Prostate gland (tissue), 2 donors: ENCODE data around the gene TMEM184A. TPM values are rescaled to one million over a fixed set of nuclear protein-coding genes. Genes with fewer than 3 reads are reported as not detected.

Experiments
- DNase-seq: peaks from one replicate; pipeline ENCODE4 v3.0.0-alpha.2; 2019; ENCODE audit warnings: low spot score
- H3K27ac ChIP-seq, 2 donors: fragments of 200-600 bp; sonication (generic); 2 replicates each; pipeline ENCODE4 v1.5.1; 2017 to 2019
- H3K27me3 ChIP-seq: fragments of 200-600 bp; sonication (generic); replicated peaks from 2 replicates; pipeline ENCODE4 v1.5.1; 2019; ENCODE audit not compliant: insufficient read depth
- H3K36me3 ChIP-seq, 2 donors: fragments of 200-600 bp; sonication (generic); 1 replicate in 1 of 2; 2 replicates in 1 of 2; pipeline versions ENCODE4 v1.5.1 to v1.8.1; 2017 to 2019
- H3K4me1 ChIP-seq: fragments of 200-600 bp; sonication (generic); replicated peaks from 2 replicates; pipeline ENCODE4 v1.5.1; 2019
- H3K4me3 ChIP-seq, 2 donors: fragments of 200-600 bp; sonication (generic); 2 replicates each; pipeline ENCODE4 v1.5.1; 2017 to 2019
- H3K9me3 ChIP-seq: fragments of 200-600 bp; sonication (generic); 2 replicates; pipeline ENCODE4 v1.5.1; 2017
- POLR2A ChIP-seq: fragments of 450-650 bp; IDR thresholded peaks from one replicate; pipeline ENCODE4 v1.6.1; 2016; ENCODE audit warnings: antibody characterized with exemption, mild to moderate bottlenecking
- POLR2AphosphoS5 ChIP-seq: sonication (generic); formaldehyde crosslinking; IDR thresholded peaks from one replicate; pipeline ENCODE4 v1.6.1; 2017; ENCODE audit warnings: antibody characterized with exemption
- WGBS: methylation state at CpG from one replicate; pipeline ENCODE4 v1.1.5; 2018; 5-methylcytosine and 5-hydroxymethylcytosine counted together
- intact Hi-C: fragments of 100-400 bp; cut with DNase I; formaldehyde crosslinking; loops from one replicate; pipeline ENCODE4 v1.14.2; 2022
- total RNA-seq, 2 donors: library from RNA; depleted of rRNA; stranded (reverse); fragments of >200 nt; gene quantifications; one replicate each; pipeline ENCODE4 v1.1.0, GENCODE V29; 2016
- TF ChIP-seq, protein P1 (sequence below), 4 experiments: fragments of 200-600 bp in 2 of 4; fragments of 450-650 bp in 2 of 4; sonication (generic) in 2 of 4; IDR thresholded peaks; 1 replicate in 3 of 4; 2 replicates in 1 of 4; pipeline ENCODE4 v1.5.1; 2016 to 2019; ENCODE audit warnings: antibody characterized with exemption in 4 of 4, mild to moderate bottlenecking in 2 of 4, moderate library complexity in 2 of 4

Gene TMEM184A
- total RNA-seq, 2 donors from 2014 or later = 15.4 to 59.2 TPM

DNA sequence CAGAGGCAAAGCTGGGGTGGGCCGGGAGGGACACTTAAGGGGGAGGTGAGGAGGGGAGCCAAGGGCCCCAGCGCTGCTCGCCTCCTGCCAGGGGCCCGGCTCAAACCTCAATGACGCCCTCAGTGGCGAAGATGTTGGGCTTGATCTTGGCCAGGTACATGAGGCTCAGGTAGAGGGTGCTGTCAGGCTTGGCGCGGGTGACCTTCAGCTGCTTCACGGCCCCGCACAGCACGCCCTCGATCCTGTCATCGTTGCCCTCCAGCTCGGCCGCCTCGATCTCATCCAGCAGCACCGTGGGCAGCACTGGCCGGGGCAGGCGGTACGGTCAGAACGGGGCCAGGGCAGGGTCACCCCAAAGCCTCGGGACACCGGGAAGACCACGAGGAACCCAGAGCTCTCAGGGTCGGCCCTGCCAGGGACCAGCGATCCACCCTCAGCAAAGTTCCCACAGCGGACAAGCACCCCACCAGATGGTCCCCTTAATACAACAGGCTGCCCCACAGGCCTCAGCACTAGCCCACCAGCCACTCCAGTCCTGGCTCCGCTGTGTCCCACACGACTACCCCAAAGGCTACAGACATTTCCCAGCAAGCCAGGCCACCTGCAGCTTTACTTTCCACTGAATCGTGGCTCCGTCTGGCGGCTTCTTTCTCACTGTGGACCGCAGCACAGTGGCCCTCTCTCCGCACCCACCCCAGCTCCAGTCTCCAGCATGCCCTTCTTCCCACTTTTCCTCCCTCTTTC, 55.8 kb downstream of the TMEM184A start:
- WGBS = 94% methylated on average over 34 of the region's 34 CpGs
- H3K9me3 ChIP-seq = no peaks in the 10 kb centered on the region
- H3K27ac ChIP-seq = no peak overlapping the region
- peaks cover 6 to 20% of the 10 kb centered on the region in 2 donors for H3K36me3 ChIP-seq
- intact Hi-C loops = loop anchor here (5.0 kb wide), 1 partner anchor 52 kb away; no protein-coding TSS in a partner anchor
- no peak overlapping the region for H3K4me3 ChIP-seq
- H3K27me3 ChIP-seq = no peaks in the 10 kb centered on the region
- H3K4me1 ChIP-seq = peaks cover 8% of the 10 kb centered on the region
- TF ChIP-seq POLR2AphosphoS5 (no peak), POLR2A (no peak)
- TF ChIP-seq, protein P1, sequence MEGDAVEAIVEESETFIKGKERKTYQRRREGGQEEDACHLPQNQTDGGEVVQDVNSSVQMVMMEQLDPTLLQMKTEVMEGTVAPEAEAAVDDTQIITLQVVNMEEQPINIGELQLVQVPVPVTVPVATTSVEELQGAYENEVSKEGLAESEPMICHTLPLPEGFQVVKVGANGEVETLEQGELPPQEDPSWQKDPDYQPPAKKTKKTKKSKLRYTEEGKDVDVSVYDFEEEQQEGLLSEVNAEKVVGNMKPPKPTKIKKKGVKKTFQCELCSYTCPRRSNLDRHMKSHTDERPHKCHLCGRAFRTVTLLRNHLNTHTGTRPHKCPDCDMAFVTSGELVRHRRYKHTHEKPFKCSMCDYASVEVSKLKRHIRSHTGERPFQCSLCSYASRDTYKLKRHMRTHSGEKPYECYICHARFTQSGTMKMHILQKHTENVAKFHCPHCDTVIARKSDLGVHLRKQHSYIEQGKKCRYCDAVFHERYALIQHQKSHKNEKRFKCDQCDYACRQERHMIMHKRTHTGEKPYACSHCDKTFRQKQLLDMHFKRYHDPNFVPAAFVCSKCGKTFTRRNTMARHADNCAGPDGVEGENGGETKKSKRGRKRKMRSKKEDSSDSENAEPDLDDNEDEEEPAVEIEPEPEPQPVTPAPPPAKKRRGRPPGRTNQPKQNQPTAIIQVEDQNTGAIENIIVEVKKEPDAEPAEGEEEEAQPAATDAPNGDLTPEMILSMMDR (IDR thresholded peaks at IDR 0.05) = no peak
- DNase-seq = no peak

DNA sequence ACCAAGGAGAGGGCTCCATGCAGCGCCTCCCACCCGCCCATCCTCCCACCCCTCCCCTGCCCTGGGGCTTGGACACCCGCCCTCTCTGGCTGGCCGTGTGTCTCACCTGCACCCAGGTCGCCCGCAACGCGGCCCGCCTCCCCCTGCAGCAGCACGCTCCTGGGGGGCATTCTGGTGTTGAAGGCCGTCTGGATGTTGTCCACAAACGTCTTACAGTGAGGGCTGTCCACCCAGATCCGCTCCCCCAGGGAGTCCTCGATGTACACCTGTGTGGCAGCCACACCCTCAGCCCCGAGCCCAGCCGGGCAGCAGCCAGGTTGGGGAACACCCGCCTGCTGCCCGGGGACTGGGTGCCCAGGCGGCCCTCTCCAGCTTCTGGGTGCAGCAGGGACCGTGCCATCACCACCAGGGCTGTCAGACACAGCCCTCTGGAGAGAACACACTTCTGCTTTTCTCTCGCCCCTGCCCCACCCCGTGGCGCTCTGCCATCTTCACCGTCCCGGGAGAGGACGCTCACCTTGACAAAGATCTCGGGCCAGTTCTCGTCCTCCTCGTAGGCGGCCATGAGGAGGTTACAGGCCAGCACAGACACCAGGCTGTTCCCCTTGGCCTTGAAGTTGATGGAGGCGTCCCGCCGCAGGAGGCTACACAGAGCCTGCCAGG, 56.5 kb downstream of the TMEM184A start:
- Histone ChIP-seq H3K9me3 (no peaks in the 10 kb centered on the region), H3K27me3 (no peaks in the 10 kb centered on the region), H3K36me3 (peaks cover 6 to 20% of the 10 kb centered on the region in 2 donors), H3K27ac (no peak overlapping the region), H3K4me3 (no peak overlapping the region), H3K4me1 (peaks cover 8% of the 10 kb centered on the region)
- WGBS = 88% methylated on average over 27 of the region's 33 CpGs
- intact Hi-C loops = loop anchor here (5.0 kb wide), 1 partner anchor 53 kb away; no protein-coding TSS in a partner anchor
- TF ChIP-seq, protein P1 (IDR thresholded peaks at IDR 0.05) = no peak
- TF ChIP-seq POLR2AphosphoS5 (no peak), POLR2A (no peak)
- DNase-seq = no peak

DNA sequence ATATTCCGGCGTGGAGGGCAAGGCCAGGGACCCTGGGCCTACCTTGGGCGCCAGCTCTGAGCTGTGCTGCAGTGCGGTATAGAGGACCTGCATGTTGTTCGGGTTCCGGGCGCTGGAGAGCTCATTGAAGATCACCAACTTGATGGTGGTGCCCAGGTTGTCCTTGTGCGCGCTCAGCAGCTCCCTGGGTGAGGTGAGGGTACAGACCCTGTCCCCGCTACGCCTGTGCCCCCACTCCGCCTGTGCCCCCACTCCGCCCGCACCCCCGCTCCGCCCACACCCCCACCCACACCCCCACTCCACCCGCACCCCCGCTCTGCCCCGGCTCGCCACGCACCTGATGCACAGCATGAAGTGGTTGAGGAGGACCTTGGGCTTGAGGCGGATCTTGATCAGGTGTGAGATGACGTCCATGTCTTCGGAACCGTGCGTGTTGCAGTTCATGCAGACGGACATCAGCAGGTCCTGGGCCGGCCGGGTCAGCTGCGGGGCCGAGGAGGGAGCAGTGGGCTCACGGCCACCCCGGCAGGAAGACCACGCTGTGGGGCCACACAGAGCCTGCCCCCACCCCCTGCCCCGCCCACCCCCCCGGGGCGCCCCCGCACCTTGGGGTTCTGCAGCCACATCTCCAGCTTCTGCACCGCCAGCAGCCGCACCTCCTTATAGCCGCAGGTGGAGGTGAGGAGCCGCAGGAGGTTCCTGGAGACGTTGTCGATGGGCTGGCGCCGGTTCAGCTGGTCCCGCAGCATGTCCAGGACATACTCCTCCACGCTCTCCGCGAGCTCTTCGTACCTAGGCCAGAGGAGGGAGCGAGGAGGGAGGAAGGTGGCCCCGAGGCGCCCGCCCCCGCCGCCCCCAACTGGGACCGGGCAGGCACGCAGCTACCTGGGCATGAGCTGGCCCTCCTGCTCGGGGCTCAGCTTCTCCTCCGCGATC, 57.4 kb downstream of the TMEM184A start:
- WGBS = 95% methylated on average over 59 of the region's 62 CpGs
- Histone ChIP-seq H3K4me1 (peaks cover 8% of the 10 kb centered on the region), H3K27me3 (no peaks in the 10 kb centered on the region), H3K9me3 (no peaks in the 10 kb centered on the region), H3K4me3 (no peak overlapping the region), H3K27ac (no peak overlapping the region), H3K36me3 (peaks cover 6 to 20% of the 10 kb centered on the region in 2 donors)
- intact Hi-C loops = no loop called here
- no peak for TF ChIP-seq POLR2AphosphoS5
- TF ChIP-seq POLR2A = no peak
- TF ChIP-seq, protein P1 (IDR thresholded peaks at IDR 0.05) = no peak
- DNase-seq = no peak

GRCh38 chr7:1497293-1497927, 58.6 kb downstream of the TMEM184A start:
- H3K4me3 ChIP-seq = no peak overlapping the region
- 91% methylated on average over 37 of the region's 37 CpGs for WGBS
- H3K27ac ChIP-seq = no peak overlapping the region
- H3K9me3 ChIP-seq = no peaks in the 10 kb centered on the region
- H3K36me3 ChIP-seq = peaks cover 6 to 20% of the 10 kb centered on the region in 2 donors
- TF ChIP-seq POLR2AphosphoS5 = no peak
- TF ChIP-seq, protein P1 (IDR thresholded peaks at IDR 0.05) = no peak
- TF ChIP-seq POLR2A = no peak
- no peaks in the 10 kb centered on the region for H3K4me1 ChIP-seq
- no peaks in the 10 kb centered on the region for H3K27me3 ChIP-seq
- intact Hi-C loops = no loop called here
- DNase-seq = no peak
